ENCODE results near the gene OLFML3. TPM values are rescaled to one million over a fixed set of nuclear protein-coding genes. Genes with fewer than 3 reads are reported as not detected.

OLFML3 gene
- total and polyA plus RNA-seq, 12 donors: 6.1 to 19.7 (median 11.0) TPM

DNA sequence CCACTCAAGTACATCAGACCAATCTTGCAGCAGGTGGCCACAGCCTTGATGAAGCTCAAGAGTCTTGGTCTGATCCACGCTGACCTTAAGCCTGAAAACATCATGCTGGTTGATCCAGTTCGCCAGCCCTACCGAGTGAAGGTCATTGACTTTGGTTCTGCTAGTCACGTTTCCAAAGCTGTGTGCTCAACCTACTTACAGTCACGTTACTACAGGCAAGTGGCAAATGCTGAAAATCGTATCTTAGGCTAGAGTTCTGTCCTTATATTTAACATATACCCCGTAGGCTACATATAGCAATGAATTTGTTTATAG is 38.1 kb upstream of the OLFML3 start:
- intact Hi-C loops (cut with DNase I): no loop called here
- TF ChIP-seq CTCF (IDR thresholded peaks at IDR 0.05): no peak
- Histone ChIP-seq H3K4me3 (no peak overlapping the region), H3K9me3 (no peaks in the 10 kb centered on the region), H3K4me1 (peaks cover 0 to 60% (median 21%) of the 10 kb centered on the region in 9 donors), H3K27ac (no peak overlapping the region), H3K36me3 (peaks cover 0 to 50% (median 8%) of the 10 kb centered on the region in 9 donors), H3K27me3 (no peaks in the 10 kb centered on the region)
- no peak for ATAC-seq
- DNase-seq: no peak
- 82 to 86% methylated on average over 7 of the region's 7 CpGs for WGBS, 2 donors

GRCh38 chr1:113942527-113942926 is 36.7 kb upstream of the OLFML3 start:
- DNase-seq (no peak), ATAC-seq (no peak)
- peaks cover 0 to 50% (median 8%) of the 10 kb centered on the region in 9 donors for H3K36me3 ChIP-seq
- H3K9me3 ChIP-seq: no peaks in the 10 kb centered on the region
- no peak overlapping the region for H3K4me3 ChIP-seq
- peaks cover 2 to 60% (median 28%) of the 10 kb centered on the region in 9 donors for H3K4me1 ChIP-seq
- TF ChIP-seq CTCF (IDR thresholded peaks at IDR 0.05): no peak
- H3K27ac ChIP-seq: no peak overlapping the region
- H3K27me3 ChIP-seq: no peaks in the 10 kb centered on the region
- intact Hi-C loops (cut with DNase I): no loop called here

GRCh38 chr1:113943028-113943811 is 36.1 kb upstream of the OLFML3 start:
- no peaks in the 10 kb centered on the region for H3K9me3 ChIP-seq
- no peak for TF ChIP-seq CTCF (IDR thresholded peaks at IDR 0.05)
- peak in 1 of 8 donors; percentile 41 for ATAC-seq
- intact Hi-C loops (cut with DNase I): no loop called here
- H3K4me1 ChIP-seq: peaks cover 5 to 60% (median 35%) of the 10 kb centered on the region in 9 donors
- no peak overlapping the region for H3K27ac ChIP-seq
- H3K27me3 ChIP-seq: no peaks in the 10 kb centered on the region
- no peak for DNase-seq
- no peak overlapping the region for H3K4me3 ChIP-seq
- peaks cover 0 to 50% (median 8%) of the 10 kb centered on the region in 9 donors for H3K36me3 ChIP-seq

DNA sequence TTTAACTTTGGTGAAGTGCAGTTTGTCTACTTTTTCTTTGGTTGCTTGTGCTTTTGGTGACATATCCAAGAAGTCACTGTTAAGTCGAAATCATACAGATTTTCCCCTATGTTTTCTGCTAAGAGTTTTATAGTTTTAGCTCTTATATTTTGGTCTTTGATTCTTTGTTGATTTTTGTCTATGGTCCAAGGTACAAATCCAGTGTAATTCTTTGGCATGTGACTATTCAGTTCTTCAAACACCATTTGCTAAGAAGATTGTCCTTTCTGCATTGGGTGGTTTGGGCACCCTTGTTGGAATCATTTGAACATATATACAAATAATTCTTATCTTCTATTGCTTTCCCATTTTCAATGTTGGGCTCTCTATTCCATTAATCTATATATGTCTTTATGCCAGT is 33.9 kb upstream of the OLFML3 start:
- TF ChIP-seq CTCF (IDR thresholded peaks at IDR 0.05): no peak
- Histone ChIP-seq H3K9me3 (no peaks in the 10 kb centered on the region), H3K4me1 (peaks cover 5 to 54% (median 31%) of the 10 kb centered on the region in 9 donors), H3K27me3 (no peaks in the 10 kb centered on the region), H3K4me3 (no peak overlapping the region), H3K36me3 (peaks cover 0 to 50% (median 7%) of the 10 kb centered on the region in 9 donors), H3K27ac (no peak overlapping the region)
- intact Hi-C loops (cut with DNase I): no loop called here
- DNase-seq (no peak), ATAC-seq (no peak)
- 98 to 100% methylated on average over 1 of the region's 1 CpG for WGBS, 2 donors
